GM21360 (cell line): ENCODE measurements around the gene TNS1.

Experiments used
- ATAC-seq: cut with Tn5 transposase; IDR thresholded peaks from one replicate; pipeline ENCODE4 v1.9.1; 2021; ENCODE audit warnings: mild to moderate bottlenecking, moderate library complexity; ENCODE audit not compliant: unreplicated experiment

The TNS1 gene

DNA sequence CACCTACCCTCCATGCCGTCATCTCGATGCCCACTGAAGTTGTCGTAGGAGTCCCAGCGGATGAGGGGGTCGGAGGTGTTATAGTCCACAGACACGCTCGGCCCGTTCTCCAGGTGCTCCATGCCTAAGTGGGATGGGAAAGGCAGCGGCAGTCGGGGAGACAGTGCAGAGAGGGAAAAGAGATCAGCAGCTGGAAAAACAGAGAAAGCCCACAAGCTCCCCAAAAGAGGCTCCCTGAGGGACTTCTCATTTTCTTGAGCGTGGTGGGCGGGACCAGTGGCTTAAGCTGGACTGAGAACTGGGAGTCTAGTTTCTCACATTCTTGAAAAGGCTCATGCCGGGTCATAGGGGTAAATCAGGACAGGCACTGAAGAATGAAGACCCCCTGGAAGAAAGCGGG lies 121.9 kb downstream of the TNS1 start:
- ATAC-seq: no peak

DNA sequence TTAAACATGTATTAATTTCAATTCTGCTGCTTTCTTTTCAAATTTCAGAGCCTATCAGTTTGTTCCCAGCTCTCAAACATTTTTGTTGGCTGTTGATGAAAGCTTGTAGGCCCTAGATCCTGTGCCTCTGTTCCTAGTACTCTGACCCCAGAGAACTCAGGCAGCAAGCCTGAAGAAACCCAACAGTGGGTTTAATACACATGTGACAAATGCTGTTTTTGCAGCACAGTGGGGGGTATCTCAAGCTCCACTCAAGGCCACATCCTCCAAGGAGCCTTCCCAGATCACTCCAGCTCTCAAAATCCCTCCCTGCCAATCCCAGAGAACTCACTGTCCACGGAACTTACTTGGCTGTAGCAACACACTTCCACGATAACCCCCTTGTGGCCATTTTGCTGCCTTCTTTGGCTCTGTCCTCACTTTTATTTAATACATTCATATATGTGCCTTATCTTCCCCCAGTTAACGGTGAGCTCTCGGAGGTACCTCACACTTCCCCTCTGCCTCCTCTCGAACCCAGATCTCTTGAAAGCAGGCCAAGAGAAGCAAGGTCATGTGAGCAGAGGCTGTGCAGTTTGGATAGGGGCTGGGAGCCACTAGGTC lies 122.4 kb downstream of the TNS1 start:
- ATAC-seq: no peak

DNA sequence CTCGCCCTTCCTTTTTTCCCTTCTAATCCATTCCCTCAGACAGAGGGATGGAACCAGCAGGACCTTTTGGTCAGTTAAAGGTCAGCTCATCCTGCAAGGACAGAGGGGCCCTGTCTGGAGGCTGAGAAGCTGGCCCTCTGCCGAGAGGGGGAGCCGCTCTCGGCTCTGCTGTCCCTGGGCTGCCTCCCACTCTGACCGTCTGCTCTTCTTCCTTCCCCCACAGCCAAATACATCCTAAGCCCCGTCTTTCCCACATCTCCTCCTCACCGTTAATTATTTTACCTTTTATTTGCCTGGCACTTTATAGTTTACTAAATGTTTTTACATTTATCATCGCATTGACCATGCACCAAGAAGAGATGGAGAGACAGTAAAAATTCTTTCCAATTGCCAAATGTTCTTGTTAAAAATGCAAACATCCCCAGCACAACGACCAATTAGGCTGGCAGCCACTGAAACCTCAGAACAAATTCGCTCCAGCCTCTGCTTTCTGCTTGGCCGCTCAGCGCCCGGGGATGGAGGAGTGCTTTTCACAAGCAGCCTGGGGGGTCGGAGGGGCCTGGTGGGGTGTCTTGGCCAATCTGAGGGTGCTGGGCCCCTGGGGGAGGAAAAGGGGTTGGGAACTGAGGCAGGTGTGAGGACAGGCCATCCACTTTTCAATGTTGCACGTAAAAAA lies 123.7 kb downstream of the TNS1 start:
- no peak for ATAC-seq

DNA sequence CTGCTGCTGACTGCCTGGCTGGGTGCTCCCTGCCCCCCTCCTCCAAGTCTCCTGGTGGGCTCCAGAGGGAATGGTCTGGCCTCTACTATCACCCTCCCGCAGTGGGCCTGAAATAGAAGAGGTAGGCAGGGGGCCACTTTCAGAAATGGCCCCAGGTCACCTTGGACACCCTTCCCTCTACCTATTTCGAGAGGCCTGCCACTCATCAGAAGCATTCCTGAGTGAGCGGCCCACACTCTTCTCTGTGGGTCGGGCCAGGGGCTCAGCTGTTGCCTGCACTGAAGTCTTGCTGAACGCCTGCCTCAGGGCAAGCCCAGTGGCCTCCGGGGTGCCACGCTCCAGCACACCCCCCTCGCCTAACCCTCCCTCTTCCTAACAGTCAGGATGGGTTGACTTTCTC lies 124.9 kb downstream of the TNS1 start:
- ATAC-seq: no peak

DNA sequence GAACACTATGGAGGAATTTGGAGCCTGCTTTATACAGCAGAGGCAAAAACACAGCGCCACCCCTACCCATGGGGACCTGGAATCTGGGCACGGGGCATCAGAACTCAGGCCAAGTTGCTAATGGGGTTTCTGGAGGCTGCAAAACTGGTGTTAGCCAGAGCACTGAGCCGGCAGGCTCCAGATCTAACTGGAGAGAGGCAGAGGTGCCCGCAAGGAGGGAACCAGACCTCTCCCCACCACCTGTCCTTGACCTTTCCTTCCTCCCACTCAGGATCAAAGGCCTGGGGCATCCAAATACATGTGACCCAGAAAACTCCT lies 126.6 kb downstream of the TNS1 start:
- no peak for ATAC-seq

DNA sequence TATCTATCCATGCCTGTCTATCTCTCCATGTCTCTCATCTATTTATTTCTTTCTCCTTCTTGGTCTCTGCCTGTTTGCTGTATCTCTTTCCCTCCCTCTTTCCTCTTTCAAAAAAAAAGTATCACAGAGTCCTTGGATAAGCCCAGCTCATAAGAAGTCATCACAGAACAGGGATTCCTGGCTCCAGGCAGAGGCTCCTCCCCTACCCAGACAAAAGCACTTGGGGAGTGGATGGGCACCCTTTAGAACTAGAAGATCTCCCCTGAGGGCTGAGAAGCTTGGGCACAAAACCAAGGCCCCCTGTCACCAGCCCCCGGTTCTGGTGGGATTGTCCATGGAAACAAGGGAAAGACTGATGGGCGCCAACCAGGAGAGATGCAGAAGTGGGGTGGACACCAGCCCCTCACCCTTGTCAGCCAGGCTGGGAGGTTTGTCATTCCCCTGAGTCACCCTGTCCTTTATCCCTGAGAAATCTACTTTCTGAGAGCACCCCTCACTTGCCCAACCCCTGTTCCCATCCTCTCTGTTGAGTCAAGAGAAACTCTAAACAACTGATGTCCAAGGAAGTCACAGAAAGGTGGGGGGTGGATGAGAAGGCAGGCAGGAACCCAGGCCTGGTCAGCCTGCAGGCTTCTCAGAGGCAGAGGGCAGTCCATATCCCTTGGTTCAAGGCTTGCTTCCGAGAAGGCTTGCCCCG lies 127.1 kb downstream of the TNS1 start:
- ATAC-seq: no peak

DNA sequence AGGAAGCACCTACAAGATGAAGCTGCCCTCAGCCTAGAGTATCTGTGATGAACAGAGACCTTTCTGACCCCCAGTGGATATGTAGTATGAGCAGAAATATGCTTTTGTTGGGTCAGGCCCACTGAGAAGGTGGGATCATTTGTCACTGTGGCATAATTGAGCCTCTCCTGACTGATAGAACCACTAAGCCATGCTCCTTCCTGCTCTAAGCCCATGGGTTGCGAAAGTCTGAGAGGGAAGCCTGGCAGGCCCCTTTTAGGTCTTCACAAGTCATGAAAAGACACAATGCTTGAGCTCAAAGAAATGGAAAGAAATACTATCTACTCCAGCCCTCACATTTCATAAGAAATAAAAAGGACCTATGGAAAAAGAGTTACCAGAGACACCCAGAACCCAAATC lies 127.7 kb downstream of the TNS1 start:
- no peak for ATAC-seq

DNA sequence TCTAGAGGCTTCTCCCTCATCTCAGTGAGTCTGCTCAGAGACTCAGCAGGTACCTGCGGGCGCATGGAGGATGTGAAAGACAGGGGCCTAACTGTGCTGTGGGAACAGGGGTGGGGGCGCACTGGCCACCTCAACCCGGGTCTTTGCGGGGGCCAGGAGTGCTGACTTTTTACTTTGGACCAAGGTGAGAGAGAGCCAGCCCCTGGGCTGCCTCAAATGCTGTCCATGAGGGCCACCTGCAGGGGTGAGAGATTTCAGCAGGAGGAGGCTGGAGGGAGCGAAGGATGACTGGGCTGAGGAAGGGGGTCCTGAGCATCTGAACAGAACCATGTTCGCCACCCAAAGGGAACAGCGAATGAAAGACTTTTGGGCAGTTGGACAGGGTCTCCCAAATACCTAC lies 129.4 kb downstream of the TNS1 start:
- ATAC-seq: no peak

DNA sequence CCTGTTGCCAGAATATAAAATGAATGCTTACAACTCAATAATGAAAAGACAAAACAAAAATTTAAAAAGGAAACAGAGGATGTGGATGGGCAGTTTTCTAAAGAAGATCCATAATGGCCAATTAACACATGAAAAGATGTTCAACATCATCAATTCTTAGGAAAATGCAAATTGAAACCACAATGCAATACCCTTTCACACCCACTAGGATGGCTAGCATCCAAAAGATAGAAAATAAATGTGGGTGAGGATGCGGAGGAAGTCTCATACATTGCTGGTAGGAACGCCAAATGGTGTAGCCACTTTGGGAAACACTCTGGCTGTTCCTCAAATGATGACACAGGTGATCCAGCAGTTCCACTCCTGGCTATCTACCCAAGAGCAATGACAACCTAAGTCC lies 130.5 kb downstream of the TNS1 start:
- no peak for ATAC-seq

DNA sequence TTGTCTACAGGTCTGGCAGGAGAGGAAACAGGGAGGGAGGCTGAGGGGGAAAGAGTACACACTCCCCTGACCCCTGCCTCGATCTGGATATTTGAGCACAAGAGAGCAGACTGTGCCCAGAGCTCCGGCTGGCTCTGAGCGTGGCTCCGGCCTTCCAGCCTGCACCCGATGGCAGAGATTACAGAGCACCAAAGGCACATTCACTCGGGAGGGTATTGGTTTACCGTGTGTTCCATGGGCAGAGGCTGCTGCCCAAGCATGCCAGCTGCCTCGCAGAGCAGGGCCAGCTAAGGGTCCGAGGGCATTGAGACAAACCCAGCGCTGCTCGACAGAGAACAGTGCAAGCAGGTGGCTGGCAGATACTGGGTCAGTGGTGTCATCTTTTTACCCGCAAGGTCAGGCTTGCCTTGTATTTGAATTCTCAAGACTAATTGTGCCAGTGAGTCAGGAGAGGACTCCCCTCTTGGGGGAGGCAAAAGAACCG lies 132.2 kb downstream of the TNS1 start:
- no peak for ATAC-seq

DNA sequence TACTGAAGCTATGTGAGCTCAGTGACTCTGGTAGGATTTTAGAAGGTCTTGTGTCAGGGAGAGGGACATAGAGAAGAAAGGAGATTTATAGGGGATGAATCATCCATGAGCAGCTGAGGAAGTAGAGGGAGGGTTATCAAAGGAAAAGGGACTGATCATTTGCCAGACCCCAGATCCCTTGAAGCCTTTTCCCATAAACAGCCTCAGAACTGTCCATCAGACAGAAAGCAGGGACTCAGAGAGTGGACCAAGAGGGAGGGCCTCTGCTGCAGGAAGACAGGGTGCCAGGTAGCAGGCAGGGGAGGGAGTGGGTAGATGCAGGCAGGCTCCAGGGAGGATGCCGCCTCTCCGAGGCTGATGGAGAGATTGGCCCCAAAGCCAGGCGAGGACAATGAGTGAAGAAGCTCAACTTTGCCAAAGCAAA lies 133.9 kb downstream of the TNS1 start:
- ATAC-seq: no peak

DNA sequence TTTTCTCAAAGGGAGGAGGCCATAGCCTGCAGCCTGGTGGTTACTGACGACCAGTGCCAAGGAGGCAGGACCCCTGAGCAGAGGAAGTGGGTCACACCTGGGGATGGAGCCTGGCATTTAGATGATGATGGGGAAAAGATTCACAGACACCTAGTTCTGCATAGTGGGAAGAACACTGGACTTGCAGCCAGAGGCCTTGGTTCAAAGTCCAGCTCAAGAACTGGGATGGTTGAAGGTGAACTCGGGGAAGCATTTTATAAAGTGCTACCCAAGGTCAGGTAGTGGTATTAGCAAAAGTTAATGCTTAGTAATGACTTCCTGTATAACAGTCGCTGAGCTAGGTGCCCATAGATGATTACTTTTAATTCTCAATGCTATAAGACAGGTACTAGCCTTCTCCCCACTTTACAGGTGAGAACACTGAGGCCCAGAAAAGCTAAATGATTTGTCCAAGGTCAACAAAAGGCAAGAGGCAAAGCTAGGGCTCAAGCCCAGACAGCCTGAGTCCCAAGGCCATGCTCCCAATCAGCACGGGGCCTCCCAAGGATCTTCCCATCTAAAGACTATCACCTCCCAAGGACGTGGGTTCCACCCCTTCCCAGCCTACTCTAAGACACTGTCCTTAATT lies 134.4 kb downstream of the TNS1 start:
- ATAC-seq: no peak

DNA sequence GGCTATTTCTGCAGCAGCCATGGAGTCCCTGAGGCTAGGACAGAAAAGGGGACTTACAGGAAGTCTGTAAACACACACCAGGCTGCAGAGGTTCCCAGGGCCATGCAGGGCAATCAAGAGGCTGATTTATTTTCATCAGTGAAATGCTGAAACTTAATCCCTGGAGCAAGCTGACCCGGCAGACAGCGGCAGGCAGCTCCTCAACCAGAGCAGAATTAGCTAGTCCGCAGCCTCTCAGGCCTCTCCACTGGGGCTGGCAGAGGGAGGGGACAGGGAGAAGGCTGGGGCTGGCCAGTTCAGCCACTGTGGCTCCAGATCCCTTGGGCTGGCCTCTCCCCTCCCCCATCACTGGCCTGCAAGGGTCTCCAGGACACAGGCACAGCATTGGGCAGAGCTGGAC lies 136.3 kb downstream of the TNS1 start:
- no peak for ATAC-seq

DNA sequence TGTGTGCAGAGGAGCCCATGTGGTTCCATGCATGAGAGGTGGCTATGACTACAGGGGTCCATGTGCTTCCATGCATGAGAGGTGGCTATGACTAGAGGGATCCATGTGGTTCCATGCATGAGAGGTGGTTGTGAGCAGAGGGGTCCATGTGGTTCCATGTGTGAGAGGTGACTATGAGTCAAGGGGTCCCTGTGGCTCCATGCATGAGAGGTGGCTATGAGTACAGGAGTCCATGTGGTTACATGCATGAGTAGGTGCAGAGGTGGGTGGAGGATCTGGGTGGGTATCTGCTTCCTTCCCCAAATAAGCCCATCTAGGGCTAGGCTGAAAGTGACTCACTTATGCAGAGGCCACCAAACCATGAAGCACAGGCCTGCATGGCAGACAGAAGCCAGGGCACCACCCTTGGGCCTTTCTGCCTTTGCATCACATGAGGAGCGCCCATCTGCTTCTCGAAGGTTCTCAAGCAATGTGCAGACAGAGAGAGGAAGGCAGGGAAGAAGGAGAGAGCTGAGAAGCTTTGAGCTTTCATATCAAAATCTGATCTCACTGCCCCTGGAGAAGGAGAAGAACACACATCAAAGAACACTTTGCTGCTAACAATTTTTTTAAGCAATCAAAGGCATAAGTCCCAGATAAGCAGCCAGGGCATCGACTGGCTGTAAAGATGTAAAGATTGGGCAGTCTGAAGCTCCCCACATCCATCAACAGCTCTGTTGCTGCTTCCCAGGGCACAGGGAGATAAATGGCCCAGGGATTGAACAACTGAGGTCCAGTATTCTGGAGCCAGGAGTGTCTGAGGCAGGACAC lies 137.6 kb downstream of the TNS1 start:
- ATAC-seq: peak; percentile 71

DNA sequence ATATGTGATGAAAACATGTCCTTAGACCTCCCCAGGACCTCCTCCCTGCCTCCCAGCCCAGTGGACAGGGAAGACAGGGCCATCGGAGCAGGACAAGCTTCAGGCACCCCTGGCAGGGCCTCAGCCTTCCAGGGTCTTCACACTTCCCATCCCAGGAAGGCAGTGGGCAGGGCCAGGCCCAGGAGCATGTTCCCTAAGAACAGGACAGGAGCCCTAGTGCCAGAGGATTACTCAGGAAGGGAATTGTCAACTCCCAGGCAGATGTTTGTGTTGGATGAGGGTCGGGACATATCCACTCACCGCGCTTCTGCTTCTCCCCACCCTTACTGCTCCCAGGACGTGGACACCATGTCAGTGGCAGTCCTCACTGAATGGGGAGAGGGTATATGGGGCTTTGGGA lies 138.9 kb downstream of the TNS1 start:
- no peak for ATAC-seq

DNA sequence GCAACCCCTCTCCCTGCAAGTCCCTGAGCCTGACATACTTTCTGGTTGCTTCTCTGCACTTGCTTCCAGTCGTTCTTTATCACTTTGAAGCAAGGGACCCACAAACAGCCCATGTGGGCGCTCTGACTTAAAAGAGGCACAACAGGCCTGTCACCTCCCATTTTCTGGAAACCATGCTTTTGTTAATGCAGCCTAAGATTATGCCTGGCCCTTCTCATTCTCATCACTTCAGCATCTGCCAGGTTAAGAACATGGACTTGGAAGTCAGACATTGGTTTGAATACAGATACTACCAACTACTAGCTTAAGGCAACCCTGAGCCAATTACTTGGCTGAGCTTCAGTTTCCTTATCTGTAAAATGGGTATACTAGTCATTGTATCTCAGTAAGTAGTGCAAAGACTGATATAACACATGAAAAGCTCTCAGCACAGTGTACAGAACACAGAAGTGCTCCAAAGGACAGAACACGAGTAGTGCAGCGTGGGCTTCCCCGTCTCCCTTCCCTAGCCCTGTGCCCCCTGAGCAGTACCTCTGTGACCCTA lies 141.4 kb downstream of the TNS1 start:
- no peak for ATAC-seq

DNA sequence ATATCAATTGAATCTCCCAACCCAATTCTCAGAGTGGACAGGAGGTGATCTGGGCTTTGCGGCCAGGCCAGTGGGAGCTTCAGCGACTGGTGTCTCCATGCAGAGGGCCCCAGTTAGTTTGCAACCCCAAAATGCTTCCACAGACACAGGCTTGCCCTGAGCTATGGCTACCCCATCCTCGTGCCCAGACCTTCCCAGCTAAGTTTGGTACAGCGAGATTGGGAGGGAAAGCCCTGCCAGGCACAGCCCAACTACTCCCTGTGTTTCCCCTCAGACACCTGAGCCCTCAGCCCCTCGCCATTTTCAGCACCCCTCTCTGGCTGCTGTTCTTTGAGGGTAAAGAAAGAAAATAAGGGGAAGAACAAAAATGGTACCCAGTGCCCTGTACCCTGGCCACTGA lies 142.9 kb downstream of the TNS1 start:
- ATAC-seq: no peak

DNA sequence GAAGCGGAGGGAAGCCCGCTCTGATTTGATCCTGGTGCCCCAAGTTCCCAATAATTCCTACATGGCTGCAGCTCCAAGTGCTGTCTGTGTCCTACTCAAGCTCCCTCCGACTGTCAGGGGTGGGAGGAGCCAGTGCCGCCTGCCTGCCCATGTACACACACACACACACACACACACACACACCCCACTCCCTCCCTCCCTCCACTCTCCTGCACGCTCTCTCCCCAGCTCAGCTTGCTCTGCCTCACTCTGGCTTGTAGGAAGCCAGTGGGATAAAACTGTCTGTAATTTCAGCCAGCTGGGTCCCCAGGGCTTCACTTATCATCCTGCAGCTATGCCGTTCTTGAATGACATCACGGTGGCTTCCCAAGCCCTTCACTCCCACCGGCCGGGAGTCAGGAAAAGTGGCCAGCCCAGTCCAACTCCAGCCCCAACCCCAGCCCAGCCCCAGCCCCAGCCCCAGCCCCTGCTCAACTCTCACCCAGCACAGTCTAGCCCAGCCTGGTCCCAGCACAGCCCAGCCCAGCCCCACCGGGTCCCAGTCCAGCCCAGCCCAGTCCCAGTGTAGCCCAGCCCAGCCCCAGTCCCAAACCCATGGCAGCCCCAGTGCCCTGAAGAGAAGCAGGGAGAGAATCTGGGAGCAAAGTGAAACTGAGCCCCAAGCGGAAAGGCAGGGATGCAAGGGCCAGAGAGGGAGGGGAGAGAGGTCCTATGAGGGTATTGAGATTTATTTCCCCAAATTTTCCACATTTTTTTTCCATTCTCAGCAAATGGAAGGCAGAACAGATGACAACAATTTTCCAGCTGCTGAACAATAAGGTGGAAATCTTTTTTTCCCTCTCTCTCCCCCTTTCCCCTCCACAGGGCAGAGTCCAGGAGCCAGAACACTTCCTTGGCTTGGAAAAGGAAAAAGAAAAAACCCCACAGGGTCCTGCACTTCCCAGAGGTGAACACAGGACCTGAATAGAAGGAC lies 144.0 kb downstream of the TNS1 start:
- ATAC-seq: no peak

DNA sequence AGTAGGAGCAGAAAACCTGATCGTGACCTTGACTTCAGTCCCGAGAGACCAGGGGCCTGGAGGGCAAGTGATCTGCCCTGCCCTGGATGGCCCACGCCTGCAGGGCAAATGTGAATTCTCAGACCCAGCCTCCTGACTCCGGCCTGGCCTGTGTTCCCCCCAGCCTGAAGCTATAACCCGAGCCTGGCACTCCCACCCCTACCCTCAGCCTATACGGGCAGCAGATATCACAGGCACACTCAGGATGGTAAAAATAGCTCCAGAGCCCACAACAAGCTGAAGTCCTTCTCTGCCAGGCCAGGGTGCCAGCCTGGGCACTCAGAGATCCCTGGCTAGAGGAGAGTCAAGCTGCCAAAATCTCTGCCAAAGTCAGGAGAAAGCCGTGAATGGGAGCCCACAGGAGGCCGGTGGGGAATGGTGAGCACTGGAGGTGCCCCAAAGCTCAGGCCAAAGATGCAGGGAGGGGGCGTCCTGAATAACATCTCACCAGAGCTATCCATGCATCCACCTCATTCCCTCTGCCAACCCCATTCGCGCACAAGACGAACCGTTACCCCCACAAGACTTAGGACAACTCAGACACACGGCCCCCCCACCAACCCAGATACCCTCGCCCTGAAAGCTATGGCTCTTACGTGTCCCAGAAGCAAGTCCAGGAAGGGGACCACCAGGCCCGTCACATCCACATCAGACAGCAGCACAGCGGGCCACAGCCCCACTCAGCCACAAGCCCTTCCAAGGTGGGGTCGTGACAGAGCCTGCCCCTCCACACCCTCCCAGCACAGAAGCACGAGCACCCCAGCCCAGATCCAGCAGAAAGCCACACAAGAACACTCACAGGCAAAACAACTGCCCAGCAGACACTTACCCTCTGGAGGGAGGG lies 144.9 kb downstream of the TNS1 start:
- ATAC-seq: no peak
